BJ (cell line): ENCODE data around the gene KMT2C. TPM values are rescaled to one million over a fixed set of nuclear protein-coding genes. Genes with fewer than 3 reads are reported as not detected.
A peak's percentile ranks its signal among the peaks of the same experiment; 100 is the strongest.
"Not testable (repeated sequence)": the region's sequence is repeated elsewhere in the genome, so short reads cannot be mapped to it uniquely, and the experiment has no call there.

Source experiments
- CTCF ChIA-PET: fragments of 350-600 bp; formaldehyde crosslinking; extraction: SDS; loops from one replicate; lab custom pipeline; 2021; ENCODE audit warnings: antibody characterized with exemption, inconsistent platforms; lab: Yijun Ruan, JAX
- POLR2A ChIA-PET: fragments of 300-600 bp; sonication (Branson Sonifier 250); formaldehyde crosslinking; extraction: SDS; loops from one replicate; lab custom pipeline; 2021; ENCODE audit warnings: antibody characterized with exemption; lab: Charles Lee
- DNase-seq: peaks from one replicate; pipeline ENCODE4 v3.0.0-alpha.2; 2011; ENCODE audit warnings: low read depth
- H3K27me3 ChIP-seq: 2 replicates; pipeline ENCODE4 v1.6.0; 2011; ENCODE audit warnings: low read length; ENCODE audit not compliant: control insufficient read depth, insufficient read depth
- H3K36me3 ChIP-seq: 2 replicates; pipeline ENCODE4 v1.5.1; 2011; ENCODE audit warnings: low read length; ENCODE audit not compliant: control insufficient read depth, insufficient read depth
- H3K4me3 ChIP-seq: 2 replicates; pipeline ENCODE4 v1.5.1; 2011; ENCODE audit warnings: low read depth, mild to moderate bottlenecking, control low read depth, low read length
- polyA plus RNA-seq: library from polyadenylated mRNA; depleted of rRNA; stranded (reverse); fragments of >200 nt; gene quantifications from 2 replicates; pipeline ENCODE4 v1.2.3, GENCODE V29; 2011
- TF ChIP-seq, protein P1 (sequence below): IDR thresholded peaks from 2 replicates; pipeline ENCODE4 v1.5.1; 2011; ENCODE audit warnings: low read depth, mild to moderate bottlenecking, control low read depth, inconsistent platforms, low read length, moderate library complexity; ENCODE audit not compliant: insufficient read depth

KMT2C gene
- polyA plus RNA-seq, 1 experiment: 6.9 TPM

DNA sequence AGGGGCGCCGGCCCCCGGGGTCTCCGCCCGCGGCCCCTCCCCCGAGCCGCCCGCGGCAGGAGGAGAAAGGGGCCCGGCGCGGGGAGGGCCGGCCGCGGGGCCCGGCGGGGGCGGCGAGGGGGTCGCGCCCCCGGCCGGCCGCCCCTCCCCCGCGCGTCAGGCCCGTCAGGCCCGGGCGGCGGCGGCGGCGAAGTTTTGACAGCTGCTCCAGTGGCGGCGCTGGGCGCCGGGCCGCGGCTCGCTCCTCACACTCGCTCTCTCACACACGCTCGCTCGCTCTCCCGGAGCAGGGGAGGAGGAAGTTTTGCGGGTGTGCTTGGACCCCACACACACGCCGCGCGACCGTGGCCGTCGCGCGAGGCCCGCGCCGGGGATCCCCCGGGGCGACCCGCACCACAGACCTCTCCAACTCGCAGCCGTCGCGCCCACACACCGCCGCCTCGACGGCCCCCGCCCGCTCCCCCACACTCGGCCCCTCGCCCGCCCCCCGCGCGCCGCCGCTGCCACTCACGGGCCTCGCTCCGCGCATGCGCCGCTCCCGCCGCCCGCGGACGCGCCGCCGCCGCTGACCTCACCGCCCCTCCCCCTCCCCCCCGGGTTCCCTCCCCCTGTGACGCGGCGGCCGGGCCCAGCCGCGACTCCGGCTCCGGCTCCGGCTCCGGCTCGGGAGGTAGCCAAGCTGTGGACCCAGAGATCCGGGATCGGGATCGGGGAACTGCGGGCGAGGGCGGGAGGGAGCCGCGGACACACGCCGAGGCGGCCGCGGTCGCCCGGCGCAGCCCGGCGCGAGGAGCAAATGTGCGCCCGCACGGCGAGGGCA is 518 bp upstream of the KMT2C start:
- H3K27me3 ChIP-seq: no peaks in the 10 kb centered on the region
- H3K36me3 ChIP-seq: no peaks in the 10 kb centered on the region
- TF ChIP-seq, protein P1, sequence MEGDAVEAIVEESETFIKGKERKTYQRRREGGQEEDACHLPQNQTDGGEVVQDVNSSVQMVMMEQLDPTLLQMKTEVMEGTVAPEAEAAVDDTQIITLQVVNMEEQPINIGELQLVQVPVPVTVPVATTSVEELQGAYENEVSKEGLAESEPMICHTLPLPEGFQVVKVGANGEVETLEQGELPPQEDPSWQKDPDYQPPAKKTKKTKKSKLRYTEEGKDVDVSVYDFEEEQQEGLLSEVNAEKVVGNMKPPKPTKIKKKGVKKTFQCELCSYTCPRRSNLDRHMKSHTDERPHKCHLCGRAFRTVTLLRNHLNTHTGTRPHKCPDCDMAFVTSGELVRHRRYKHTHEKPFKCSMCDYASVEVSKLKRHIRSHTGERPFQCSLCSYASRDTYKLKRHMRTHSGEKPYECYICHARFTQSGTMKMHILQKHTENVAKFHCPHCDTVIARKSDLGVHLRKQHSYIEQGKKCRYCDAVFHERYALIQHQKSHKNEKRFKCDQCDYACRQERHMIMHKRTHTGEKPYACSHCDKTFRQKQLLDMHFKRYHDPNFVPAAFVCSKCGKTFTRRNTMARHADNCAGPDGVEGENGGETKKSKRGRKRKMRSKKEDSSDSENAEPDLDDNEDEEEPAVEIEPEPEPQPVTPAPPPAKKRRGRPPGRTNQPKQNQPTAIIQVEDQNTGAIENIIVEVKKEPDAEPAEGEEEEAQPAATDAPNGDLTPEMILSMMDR: no peak
- DNase-seq: peak; percentile 18
- CTCF ChIA-PET: no interaction called here
- POLR2A ChIA-PET: interaction anchor here (0.6 kb wide), 1 partner anchor 416 kb away, joined by 10 read pairs; no protein-coding TSS in a partner anchor
- H3K4me3 ChIP-seq: peak overlapping the region; percentile 80

DNA sequence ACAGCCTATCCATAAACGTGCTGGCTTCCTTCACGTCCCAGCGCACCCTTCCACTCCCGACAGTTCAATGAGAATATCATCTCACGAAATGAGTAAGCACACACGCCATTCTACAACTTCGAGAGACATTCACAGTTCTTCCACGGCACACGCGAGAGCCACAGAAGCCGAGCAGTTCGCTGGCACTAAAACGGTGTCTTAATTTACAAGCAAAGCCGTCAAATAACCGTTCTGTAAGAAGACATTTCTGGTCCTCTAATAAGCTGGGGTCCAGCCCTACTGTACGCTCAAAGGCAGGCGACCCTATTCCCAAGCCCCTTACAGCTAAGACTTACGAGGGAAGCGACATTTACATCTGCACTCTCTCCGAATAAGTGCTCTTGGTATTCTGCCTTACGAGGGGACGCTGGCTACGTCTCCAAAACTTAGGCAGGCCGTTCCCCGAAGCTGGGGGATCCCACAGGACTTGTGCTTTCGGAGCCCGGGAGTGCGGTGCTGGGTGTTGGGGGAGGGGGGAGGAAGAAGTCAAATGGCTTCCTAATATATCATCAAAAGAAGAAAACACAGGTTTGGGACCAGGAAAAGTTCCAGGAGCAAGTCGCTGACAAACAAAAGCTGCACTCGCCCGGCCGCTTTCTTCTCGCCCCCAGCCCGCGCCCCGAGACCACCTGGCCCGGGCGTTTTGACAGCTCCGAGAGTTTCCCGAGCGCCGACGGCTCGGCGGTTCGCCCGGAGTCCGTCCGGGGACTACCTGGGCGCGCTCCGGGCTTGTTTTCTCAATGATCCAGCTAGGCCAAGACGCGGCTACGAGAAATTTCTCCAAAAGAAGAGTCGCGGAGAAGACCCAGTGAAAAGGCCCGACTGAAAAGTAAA is 1.1 kb downstream of the KMT2C start:
- POLR2A ChIA-PET, H3K27me3 ChIP-seq, H3K36me3 ChIP-seq, DNase-seq: not testable (repeated sequence)
- CTCF ChIA-PET: interaction anchor here (1.3 to 1.4 kb wide), 2 partner anchors 26 to 94 kb away, joined by 3 to 5 read pairs; no protein-coding TSS in a partner anchor
- H3K4me3 ChIP-seq: peak overlapping the region; percentile 80

GRCh38 chr7:152433721-152434490 is 1.9 kb downstream of the KMT2C start:
- H3K4me3 ChIP-seq: peak overlapping the region; percentile 80
- POLR2A ChIA-PET, H3K36me3 ChIP-seq, DNase-seq, H3K27me3 ChIP-seq: not testable (repeated sequence)
- CTCF ChIA-PET: interaction anchor here (1.4 kb wide), 1 partner anchor 26 kb away, joined by 3 read pairs; no protein-coding TSS in a partner anchor

GRCh38 chr7:152432735-152433134 is 3.1 kb downstream of the KMT2C start:
- CTCF ChIA-PET: interaction anchor here (0.7 kb wide), 1 partner anchor 106 kb away, joined by 3 read pairs; no protein-coding TSS in a partner anchor
- H3K4me3 ChIP-seq, H3K36me3 ChIP-seq, POLR2A ChIA-PET, DNase-seq, H3K27me3 ChIP-seq: not testable (repeated sequence)

GRCh38 chr7:152430854-152431253 is 4.9 kb downstream of the KMT2C start:
- TF ChIP-seq, protein P1: no peak
- H3K4me3 ChIP-seq: no peak overlapping the region
- H3K27me3 ChIP-seq: no peaks in the 10 kb centered on the region
- POLR2A ChIA-PET: no interaction called here
- H3K36me3 ChIP-seq: no peaks in the 10 kb centered on the region
- no peak for DNase-seq
- CTCF ChIA-PET: no interaction called here

GRCh38 chr7:152430118-152430517 is 5.7 kb downstream of the KMT2C start:
- CTCF ChIA-PET, H3K36me3 ChIP-seq, POLR2A ChIA-PET, H3K27me3 ChIP-seq, H3K4me3 ChIP-seq, DNase-seq: not testable (repeated sequence)
